A549 (cell line): ENCODE data around the gene ANKRD1.

Source experiments
- EP300 ChIP-seq, 2 experiments: fragments of >200 bp; sonication (Bioruptor Twin); formaldehyde crosslinking; IDR thresholded peaks; 2 replicates in 1 of 2; 3 replicates in 1 of 2; pipeline ENCODE4 v1.6.1; 2016 to 2017
- POLR2A ChIP-seq: IDR thresholded peaks from 2 replicates; pipeline ENCODE4 v1.6.1; 2012; ENCODE audit warnings: mild to moderate bottlenecking, low read length
- TF ChIP-seq, protein P1 (sequence below): fragments of >200 bp; sonication (Bioruptor Twin); formaldehyde crosslinking; IDR thresholded peaks from 3 replicates; pipeline ENCODE4 v1.5.1; 2016

DNA sequence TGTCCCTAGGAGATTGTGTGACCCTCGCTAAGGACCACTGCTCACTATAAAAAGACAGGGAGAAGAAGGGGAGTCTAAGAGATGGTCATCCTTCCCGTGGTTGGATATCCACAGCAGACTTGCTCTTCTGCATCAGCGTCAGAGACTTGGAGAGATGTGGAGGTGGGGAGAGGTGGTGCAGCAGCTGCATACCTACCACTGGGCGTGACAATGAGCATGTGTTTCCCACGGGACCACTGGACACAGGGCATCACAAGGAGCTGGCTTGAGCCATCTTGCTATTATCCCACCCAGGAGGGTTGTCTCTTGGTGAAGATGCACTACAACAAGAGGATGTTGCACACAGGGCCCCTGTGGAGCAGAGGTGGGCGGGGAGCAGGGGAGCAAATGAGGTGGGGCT lies 18.8 kb upstream of the ANKRD1 start:
- TF ChIP-seq POLR2A (no peak; the same call in 1 of the 2 replicates), EP300 (IDR thresholded peaks at IDR 0.05) (no peak)
- TF ChIP-seq, protein P1, sequence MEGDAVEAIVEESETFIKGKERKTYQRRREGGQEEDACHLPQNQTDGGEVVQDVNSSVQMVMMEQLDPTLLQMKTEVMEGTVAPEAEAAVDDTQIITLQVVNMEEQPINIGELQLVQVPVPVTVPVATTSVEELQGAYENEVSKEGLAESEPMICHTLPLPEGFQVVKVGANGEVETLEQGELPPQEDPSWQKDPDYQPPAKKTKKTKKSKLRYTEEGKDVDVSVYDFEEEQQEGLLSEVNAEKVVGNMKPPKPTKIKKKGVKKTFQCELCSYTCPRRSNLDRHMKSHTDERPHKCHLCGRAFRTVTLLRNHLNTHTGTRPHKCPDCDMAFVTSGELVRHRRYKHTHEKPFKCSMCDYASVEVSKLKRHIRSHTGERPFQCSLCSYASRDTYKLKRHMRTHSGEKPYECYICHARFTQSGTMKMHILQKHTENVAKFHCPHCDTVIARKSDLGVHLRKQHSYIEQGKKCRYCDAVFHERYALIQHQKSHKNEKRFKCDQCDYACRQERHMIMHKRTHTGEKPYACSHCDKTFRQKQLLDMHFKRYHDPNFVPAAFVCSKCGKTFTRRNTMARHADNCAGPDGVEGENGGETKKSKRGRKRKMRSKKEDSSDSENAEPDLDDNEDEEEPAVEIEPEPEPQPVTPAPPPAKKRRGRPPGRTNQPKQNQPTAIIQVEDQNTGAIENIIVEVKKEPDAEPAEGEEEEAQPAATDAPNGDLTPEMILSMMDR, result no peak
